PC-3 (cell line): ENCODE measurements around the gene GSDME. TPM values are rescaled to one million over a fixed set of nuclear protein-coding genes. Genes with fewer than 3 reads are reported as not detected.

Experiments used
- ATAC-seq: fragments of 200-7000 bp; cut with Tn5 transposase; 2 replicates; pipeline ENCODE4 v1.9.1; 2020; ENCODE audit warnings: mild to moderate bottlenecking, moderate library complexity
- BruUV-seq: library from RNA; stranded (reverse); fragments of 400-500 nt; replicated peaks from 2 replicates; lab custom pipeline; 2021; lab: Mats Ljungman, UMichigan
- CTCF ChIA-PET: fragments of 300-600 bp; sonication (Branson Sonifier 250); formaldehyde crosslinking; loops from one replicate; lab custom pipeline; 2022; ENCODE audit warnings: antibody characterized with exemption; lab: Charles Lee
- POLR2A ChIA-PET: fragments of 300-600 bp; sonication (Branson Sonifier 250); formaldehyde crosslinking; loops from one replicate; lab custom pipeline; 2022; ENCODE audit warnings: antibody characterized with exemption; ENCODE audit not compliant: unreplicated experiment; lab: Charles Lee
- DNase-seq: peaks from one replicate; pipeline ENCODE4 v3.0.0-alpha.2; 2015
- H2AFZ ChIP-seq: fragments of 300-600 bp; sonication (generic); 2 replicates; pipeline ENCODE4 v1.6.0; 2016; ENCODE audit warnings: antibody characterized with exemption, low read length
- H3F3A ChIP-seq: fragments of 300-600 bp; sonication (generic); one replicate; pipeline ENCODE4 v1.6.0; 2017; ENCODE audit warnings: antibody characterized with exemption, low read length, control low read depth, mild to moderate bottlenecking; ENCODE audit not compliant: unreplicated experiment
- H3K27ac ChIP-seq: fragments of 300-600 bp; sonication (generic); 2 replicates; pipeline ENCODE4 v1.5.1; 2016; ENCODE audit warnings: mild to moderate bottlenecking, low read length
- H3K27me3 ChIP-seq: fragments of 300-600 bp; sonication (generic); 2 replicates; pipeline ENCODE4 v1.6.1; 2016; ENCODE audit warnings: low read length, mixed read lengths
- H3K36me3 ChIP-seq: fragments of 300-600 bp; sonication (generic); 2 replicates; pipeline ENCODE4 v1.6.1; 2016; ENCODE audit warnings: low read depth, mixed run types, low read length, mixed read lengths
- H3K4me1 ChIP-seq: fragments of 300-600 bp; sonication (generic); 2 replicates; pipeline ENCODE4 v1.5.1; 2016; ENCODE audit warnings: low read length; ENCODE audit not compliant: insufficient read depth
- H3K4me2 ChIP-seq: fragments of 300-600 bp; sonication (generic); 2 replicates; pipeline ENCODE4 v1.6.0; 2016; ENCODE audit warnings: low read length
- H3K4me3 ChIP-seq: fragments of 300-600 bp; sonication (generic); 2 replicates; pipeline ENCODE4 v1.5.1; 2016; ENCODE audit warnings: mild to moderate bottlenecking, low read length, mixed read lengths
- H3K79me2 ChIP-seq: fragments of 300-600 bp; sonication (generic); 2 replicates; pipeline ENCODE4 v1.6.1; 2017; ENCODE audit warnings: low read length, mixed read lengths
- H3K9ac ChIP-seq: fragments of 300-600 bp; sonication (generic); 2 replicates; pipeline ENCODE4 v1.6.0; 2016; ENCODE audit warnings: mild to moderate bottlenecking, low read length
- H3K9me2 ChIP-seq: fragments of 300-600 bp; sonication (generic); replicated peaks from 2 replicates; pipeline ENCODE4 v1.6.1; 2016; ENCODE audit warnings: mixed run types, low read length, mixed read lengths
- H3K9me3 ChIP-seq: fragments of 300-600 bp; sonication (generic); 2 replicates; pipeline ENCODE4 v1.6.1; 2016; ENCODE audit warnings: low read length, mixed read lengths
- H4K20me1 ChIP-seq: fragments of 300-600 bp; sonication (generic); 2 replicates; pipeline ENCODE4 v1.6.1; 2016; ENCODE audit warnings: low read length, mixed read lengths
- EZH2 ChIP-seq: fragments of 300-600 bp; sonication (generic); IDR thresholded peaks from one replicate; pipeline ENCODE4 v1.6.1; 2017; ENCODE audit warnings: antibody characterized with exemption, mild to moderate bottlenecking, low read length; ENCODE audit not compliant: unreplicated experiment
- EZH2phosphoT487 ChIP-seq: fragments of 300-600 bp; sonication (generic); IDR thresholded peaks from 2 replicates; pipeline ENCODE4 v1.6.1; 2018; ENCODE audit warnings: mild to moderate bottlenecking, antibody characterized with exemption, low read length, borderline replicate concordance
- intact Hi-C: fragments of 100-400 bp; cut with micrococcal nuclease; formaldehyde crosslinking; loops from 2 replicates; pipeline ENCODE4 v1.9.0; 2023
- total RNA-seq: library from RNA; depleted of rRNA; stranded (reverse); fragments of >200 nt; gene quantifications from 2 replicates; pipeline ENCODE4 v1.2.3, GENCODE V29; 2014
- TF ChIP-seq, protein P1 (sequence below): fragments of 300-600 bp; sonication (generic); conservative IDR thresholded peaks from 2 replicates; pipeline ENCODE4 v1.5.1; 2017; ENCODE audit warnings: antibody characterized with exemption, low read depth, mild to moderate bottlenecking, low read length

Gene GSDME
- total RNA-seq, 1 experiment from 2014 or later = 12.0 TPM

DNA sequence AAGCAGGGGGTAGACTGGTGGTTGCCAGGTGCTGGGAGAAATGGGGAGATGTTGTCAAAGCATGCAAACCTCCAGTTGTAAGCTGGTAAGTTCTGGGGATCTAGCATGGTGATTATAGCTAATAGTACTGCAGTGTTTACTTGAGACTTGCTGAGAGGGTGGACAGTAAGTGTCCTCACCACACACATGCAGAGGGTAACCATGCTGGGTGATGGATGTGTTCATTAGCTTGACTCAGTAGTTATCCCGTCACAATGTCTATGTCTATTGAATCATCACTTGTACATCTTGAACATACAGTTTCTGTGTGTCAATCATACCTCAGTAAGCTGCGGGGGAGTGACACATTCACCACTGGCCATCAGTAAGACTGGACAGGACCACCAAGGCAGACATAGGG lies 42.1 kb downstream of the GSDME start:
- Histone ChIP-seq H3K9me3 (no peaks in the 10 kb centered on the region), H3K4me1 (no peaks in the 10 kb centered on the region), H4K20me1 (no peaks in the 10 kb centered on the region), H3K4me2 (no peak overlapping the region), H3K9me2 (no peaks in the 10 kb centered on the region), H3K9ac (no peak overlapping the region), H3K79me2 (no peaks in the 10 kb centered on the region), H3F3A (no peaks in the 10 kb centered on the region), H3K27ac (no peak overlapping the region), H3K4me3 (no peak overlapping the region), H3K36me3 (no peaks in the 10 kb centered on the region), H2AFZ (no peak overlapping the region), H3K27me3 (no peaks in the 10 kb centered on the region)
- CTCF ChIA-PET = no interaction called here
- no TSS peak for BruUV-seq
- no peak for TF ChIP-seq EZH2phosphoT487
- TF ChIP-seq EZH2 = no peak
- TF ChIP-seq, protein P1, sequence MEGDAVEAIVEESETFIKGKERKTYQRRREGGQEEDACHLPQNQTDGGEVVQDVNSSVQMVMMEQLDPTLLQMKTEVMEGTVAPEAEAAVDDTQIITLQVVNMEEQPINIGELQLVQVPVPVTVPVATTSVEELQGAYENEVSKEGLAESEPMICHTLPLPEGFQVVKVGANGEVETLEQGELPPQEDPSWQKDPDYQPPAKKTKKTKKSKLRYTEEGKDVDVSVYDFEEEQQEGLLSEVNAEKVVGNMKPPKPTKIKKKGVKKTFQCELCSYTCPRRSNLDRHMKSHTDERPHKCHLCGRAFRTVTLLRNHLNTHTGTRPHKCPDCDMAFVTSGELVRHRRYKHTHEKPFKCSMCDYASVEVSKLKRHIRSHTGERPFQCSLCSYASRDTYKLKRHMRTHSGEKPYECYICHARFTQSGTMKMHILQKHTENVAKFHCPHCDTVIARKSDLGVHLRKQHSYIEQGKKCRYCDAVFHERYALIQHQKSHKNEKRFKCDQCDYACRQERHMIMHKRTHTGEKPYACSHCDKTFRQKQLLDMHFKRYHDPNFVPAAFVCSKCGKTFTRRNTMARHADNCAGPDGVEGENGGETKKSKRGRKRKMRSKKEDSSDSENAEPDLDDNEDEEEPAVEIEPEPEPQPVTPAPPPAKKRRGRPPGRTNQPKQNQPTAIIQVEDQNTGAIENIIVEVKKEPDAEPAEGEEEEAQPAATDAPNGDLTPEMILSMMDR = no peak
- POLR2A ChIA-PET = no interaction called here
- ATAC-seq = no peak
- DNase-seq = no peak
- intact Hi-C loops = no loop called here

GRCh38 chr7:24714676-24715010 lies 42.6 kb downstream of the GSDME start:
- TF ChIP-seq, protein P1 = no peak
- TF ChIP-seq EZH2 = no peak
- no peak for TF ChIP-seq EZH2phosphoT487
- Histone ChIP-seq H3K27me3 (no peaks in the 10 kb centered on the region), H3K4me1 (no peaks in the 10 kb centered on the region), H3K9ac (no peak overlapping the region), H3K9me2 (no peaks in the 10 kb centered on the region), H3K9me3 (no peaks in the 10 kb centered on the region), H3K36me3 (no peaks in the 10 kb centered on the region), H3K27ac (no peak overlapping the region), H2AFZ (no peak overlapping the region), H4K20me1 (no peaks in the 10 kb centered on the region), H3K4me3 (no peak overlapping the region), H3F3A (no peaks in the 10 kb centered on the region), H3K79me2 (no peaks in the 10 kb centered on the region), H3K4me2 (no peak overlapping the region)
- DNase-seq (no peak), ATAC-seq (no peak)
- POLR2A ChIA-PET = no interaction called here
- CTCF ChIA-PET = no interaction called here
- BruUV-seq = no TSS peak
- intact Hi-C loops = no loop called here

GRCh38 chr7:24713850-24714675 lies 43.2 kb downstream of the GSDME start:
- H3K9me3 ChIP-seq = no peaks in the 10 kb centered on the region
- no peak overlapping the region for H3K4me2 ChIP-seq
- no peaks in the 10 kb centered on the region for H3K36me3 ChIP-seq
- DNase-seq (no peak), ATAC-seq (no peak)
- no peaks in the 10 kb centered on the region for H3F3A ChIP-seq
- CTCF ChIA-PET = no interaction called here
- no TSS peak for BruUV-seq
- no peak overlapping the region for H3K4me3 ChIP-seq
- no peaks in the 10 kb centered on the region for H3K9me2 ChIP-seq
- H3K27me3 ChIP-seq = no peaks in the 10 kb centered on the region
- H3K27ac ChIP-seq = no peak overlapping the region
- intact Hi-C loops = no loop called here
- no peak for TF ChIP-seq EZH2
- no peak for TF ChIP-seq EZH2phosphoT487
- TF ChIP-seq, protein P1 = no peak
- H2AFZ ChIP-seq = no peak overlapping the region
- no peaks in the 10 kb centered on the region for H3K4me1 ChIP-seq
- POLR2A ChIA-PET = no interaction called here
- H3K9ac ChIP-seq = no peak overlapping the region
- H4K20me1 ChIP-seq = no peaks in the 10 kb centered on the region
- H3K79me2 ChIP-seq = no peaks in the 10 kb centered on the region
